ENCODE results near the gene EOLA1. TPM values are rescaled to one million over a fixed set of nuclear protein-coding genes. Genes with fewer than 3 reads are reported as not detected.

The EOLA1 gene
- total and polyA plus RNA-seq, 2 experiments from 2014 or later: 2.5 to 3.3 TPM

DNA sequence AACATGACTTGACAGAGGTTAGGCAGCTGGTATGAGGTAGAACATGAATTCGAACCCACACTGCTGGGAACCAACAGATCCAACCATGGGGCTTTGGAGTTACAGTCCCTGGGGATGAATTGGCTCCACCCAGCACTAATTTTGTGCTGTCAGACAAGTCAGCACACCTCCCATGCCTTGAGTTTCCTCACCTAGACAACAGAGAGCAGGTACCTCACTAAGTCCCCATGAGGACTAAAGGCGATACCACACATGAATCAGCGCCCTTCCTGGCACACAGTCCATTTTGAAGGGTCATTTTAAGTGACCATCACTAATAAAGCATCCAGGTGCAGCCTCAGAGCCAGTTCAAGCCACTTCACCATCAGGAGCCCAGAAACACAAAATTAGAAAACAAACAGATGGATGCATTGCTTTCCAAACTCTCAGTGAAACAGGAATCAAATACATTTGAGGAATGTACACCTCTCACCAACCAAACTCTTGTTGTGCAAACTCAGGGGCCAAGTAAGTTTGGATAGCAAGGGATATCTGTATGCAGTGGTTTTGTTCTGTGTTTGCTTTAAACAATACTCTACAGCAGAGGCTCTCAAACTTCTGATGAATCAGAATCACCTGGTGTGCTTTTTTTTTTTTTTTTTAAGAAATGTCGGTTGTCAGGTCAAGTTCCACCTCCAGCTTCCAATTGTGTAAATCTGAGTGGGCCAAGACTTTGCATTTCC lies 45.8 kb upstream of the EOLA1 start (continued):
- no peak for TF ChIP-seq NANOG (IDR thresholded peaks at IDR 0.05; ENCODE audit: borderline replicate concordance)

GRCh38 chrX:149495573-149496071 lies 45.2 kb upstream of the EOLA1 start:
- Mint-ChIP-seq H3K36me3 (ENCODE audit: low read depth) (peaks cover 32% of the 10 kb centered on the region; the same call in 2 of the 3 replicates), H3K27me3 (ENCODE audit: insufficient read depth, low read depth, poor library complexity) (peaks cover 3% of the 10 kb centered on the region), H3K27ac (no peak overlapping the region), H3K4me1 (no peaks in the 10 kb centered on the region), H3K4me3 (no peak overlapping the region), H3K9me3 (no peaks in the 10 kb centered on the region)
- Histone ChIP-seq H3K4me3 (no peak overlapping the region), H2AFZ (no peak overlapping the region), H3K36me3 (ENCODE audit: insufficient read depth) (no peaks in the 10 kb centered on the region; the same call in 1 of the 2 replicates), H3K4me1 (ENCODE audit: insufficient read depth) (no peaks in the 10 kb centered on the region), H3F3A (replicated peaks; ENCODE audit: low read depth) (no peaks in the 10 kb centered on the region), H3K4me2 (no peak overlapping the region), H4K20me1 (replicated peaks; ENCODE audit: insufficient read depth) (no peaks in the 10 kb centered on the region), H3K9me2 (ENCODE audit: insufficient read depth) (no peaks in the 10 kb centered on the region), H3K27ac (ENCODE audit: low read depth) (no peak overlapping the region), H3K27me3 (ENCODE audit: insufficient read depth) (no peaks in the 10 kb centered on the region), H3K79me2 (replicated peaks; ENCODE audit: insufficient read depth) (no peaks in the 10 kb centered on the region)
- ATAC-seq (no peak), DNase-seq (ENCODE audit: low spot score) (no peak)
- no peak for TF ChIP-seq STAT1 (IDR thresholded peaks at IDR 0.05; ENCODE audit: unreplicated experiment)
- TF ChIP-seq CTCF (conservative IDR thresholded peaks at IDR 0.05; ENCODE audit: low read depth in 2 of 2): no peak
- TF ChIP-seq JUNB (IDR thresholded peaks at IDR 0.05; ENCODE audit: unreplicated experiment): no peak
- no peak for TF ChIP-seq EZH2 (IDR thresholded peaks at IDR 0.05; ENCODE audit: low read depth, unreplicated experiment)
- no peak for TF ChIP-seq ZNF114 (CRISPR knock-in tag; IDR thresholded peaks at IDR 0.05)
- TF ChIP-seq ZNF462 (CRISPR knock-in tag; IDR thresholded peaks at IDR 0.05): no peak
- no peak for TF ChIP-seq POLR2AphosphoS5 (IDR thresholded peaks at IDR 0.05; ENCODE audit: low read depth)
- no peak for TF ChIP-seq CREB1 (CRISPR knock-in tag; IDR thresholded peaks at IDR 0.05; ENCODE audit: low read depth)
- TF ChIP-seq, protein P1, sequence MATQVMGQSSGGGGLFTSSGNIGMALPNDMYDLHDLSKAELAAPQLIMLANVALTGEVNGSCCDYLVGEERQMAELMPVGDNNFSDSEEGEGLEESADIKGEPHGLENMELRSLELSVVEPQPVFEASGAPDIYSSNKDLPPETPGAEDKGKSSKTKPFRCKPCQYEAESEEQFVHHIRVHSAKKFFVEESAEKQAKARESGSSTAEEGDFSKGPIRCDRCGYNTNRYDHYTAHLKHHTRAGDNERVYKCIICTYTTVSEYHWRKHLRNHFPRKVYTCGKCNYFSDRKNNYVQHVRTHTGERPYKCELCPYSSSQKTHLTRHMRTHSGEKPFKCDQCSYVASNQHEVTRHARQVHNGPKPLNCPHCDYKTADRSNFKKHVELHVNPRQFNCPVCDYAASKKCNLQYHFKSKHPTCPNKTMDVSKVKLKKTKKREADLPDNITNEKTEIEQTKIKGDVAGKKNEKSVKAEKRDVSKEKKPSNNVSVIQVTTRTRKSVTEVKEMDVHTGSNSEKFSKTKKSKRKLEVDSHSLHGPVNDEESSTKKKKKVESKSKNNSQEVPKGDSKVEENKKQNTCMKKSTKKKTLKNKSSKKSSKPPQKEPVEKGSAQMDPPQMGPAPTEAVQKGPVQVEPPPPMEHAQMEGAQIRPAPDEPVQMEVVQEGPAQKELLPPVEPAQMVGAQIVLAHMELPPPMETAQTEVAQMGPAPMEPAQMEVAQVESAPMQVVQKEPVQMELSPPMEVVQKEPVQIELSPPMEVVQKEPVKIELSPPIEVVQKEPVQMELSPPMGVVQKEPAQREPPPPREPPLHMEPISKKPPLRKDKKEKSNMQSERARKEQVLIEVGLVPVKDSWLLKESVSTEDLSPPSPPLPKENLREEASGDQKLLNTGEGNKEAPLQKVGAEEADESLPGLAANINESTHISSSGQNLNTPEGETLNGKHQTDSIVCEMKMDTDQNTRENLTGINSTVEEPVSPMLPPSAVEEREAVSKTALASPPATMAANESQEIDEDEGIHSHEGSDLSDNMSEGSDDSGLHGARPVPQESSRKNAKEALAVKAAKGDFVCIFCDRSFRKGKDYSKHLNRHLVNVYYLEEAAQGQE (IDR thresholded peaks at IDR 0.05; ENCODE audit: unreplicated experiment): no peak
- no peak for TF ChIP-seq ZNF331 (CRISPR knock-in tag; IDR thresholded peaks at IDR 0.05; ENCODE audit: low read depth)
- no peak for TF ChIP-seq NANOG (IDR thresholded peaks at IDR 0.05; ENCODE audit: borderline replicate concordance)
- no peak for TF ChIP-seq EZH2phosphoT487 (IDR thresholded peaks at IDR 0.05; ENCODE audit: unreplicated experiment)

Measured in GM23338 (cell line).